Measurements from ENCODE around the gene BTF3L4.

DNA sequence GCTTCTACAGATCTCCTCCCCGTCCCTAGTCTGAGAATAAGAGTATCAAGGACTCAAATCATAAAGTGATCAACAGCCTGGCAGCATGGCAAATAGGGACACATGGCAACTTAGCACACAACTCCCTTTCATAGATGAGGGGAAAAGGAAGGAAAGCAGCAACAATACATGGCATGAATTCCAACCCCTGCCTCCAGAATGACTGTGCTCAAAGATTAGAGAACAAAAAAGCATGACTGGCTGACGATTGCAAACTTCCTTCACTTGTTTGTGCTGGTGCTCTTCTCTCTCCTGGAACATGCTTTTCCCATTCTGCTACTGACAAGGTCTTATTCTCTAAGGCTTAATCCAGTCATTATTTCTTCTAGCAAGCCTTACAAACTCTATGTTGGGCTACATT, 34.0 kb upstream of the BTF3L4 start:
- no peak for TF ChIP-seq GATA2 (IDR thresholded peaks at IDR 0.05; ENCODE audit: low read depth, low read length)
- no peak for TF ChIP-seq GATA3 (IDR thresholded peaks at IDR 0.05; ENCODE audit: low read depth, low read length)

Data from SH-SY5Y (cell line).